Gastroesophageal sphincter (tissue), 3 donors: ENCODE measurements around the gene UNC13C.

ENCODE experiments used
- CTCF ChIP-seq, 4 experiments: fragments of 200-600 bp in 2 of 4; fragments of 450-650 bp in 2 of 4; sonication (generic) in 1 of 4; IDR thresholded peaks; one replicate each; pipeline ENCODE4 v1.5.1; 2017 to 2019; ENCODE audit warnings: antibody characterized with exemption in 4 of 4, mild to moderate bottlenecking in 2 of 4, moderate library complexity in 2 of 4
- POLR2AphosphoS5 ChIP-seq: sonication (generic); formaldehyde crosslinking; IDR thresholded peaks from one replicate; pipeline ENCODE4 v1.6.1; 2017; ENCODE audit warnings: antibody characterized with exemption

DNA sequence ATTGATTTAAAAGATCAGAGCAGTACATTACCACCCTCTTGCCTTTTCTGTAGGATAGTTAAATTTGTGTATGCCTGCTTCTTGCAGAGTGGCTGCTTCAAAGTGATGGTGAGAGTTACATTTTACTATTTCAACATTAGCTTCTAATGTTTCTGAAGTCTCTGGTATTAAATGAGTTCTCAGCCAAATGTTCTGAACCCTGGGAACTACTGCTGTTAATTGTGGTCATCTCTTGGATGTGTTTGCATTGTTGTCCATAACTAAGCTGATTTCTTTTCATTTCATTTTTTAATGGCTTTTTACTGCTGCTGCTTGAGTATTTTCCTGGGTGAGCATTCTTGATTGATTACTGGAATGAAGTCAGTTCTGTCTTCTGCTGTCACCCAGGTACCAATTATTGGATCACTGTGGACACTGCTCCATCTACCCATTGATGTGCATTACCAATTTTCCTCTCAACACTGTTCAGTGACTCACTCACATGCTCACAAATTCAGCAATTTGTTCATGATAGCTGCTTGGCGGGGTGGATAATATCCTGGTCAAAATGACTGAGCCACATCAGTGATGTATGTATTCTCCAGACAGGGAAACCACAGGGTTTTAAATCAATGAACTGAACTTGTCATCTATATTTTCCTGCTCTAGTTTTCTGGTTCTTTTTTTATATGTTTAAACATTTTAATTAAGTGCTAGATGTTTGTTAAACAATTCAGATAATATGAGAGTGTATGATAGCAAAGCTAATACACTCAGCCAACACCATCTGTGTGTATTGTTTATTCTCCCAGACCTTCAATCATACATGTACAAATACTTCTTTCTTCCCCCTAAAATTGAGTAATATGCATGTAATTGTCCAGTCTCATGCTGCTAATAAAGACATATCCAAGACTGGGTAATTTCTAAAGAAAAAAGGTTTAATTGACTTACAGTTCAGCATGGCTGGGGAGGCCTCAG is 630.9 kb downstream of the UNC13C start:
- TF ChIP-seq CTCF (IDR thresholded peaks at IDR 0.05) (no peak), POLR2AphosphoS5 (no peak)
